ENCODE results near the gene PDCD2. TPM values are rescaled to one million over a fixed set of nuclear protein-coding genes. Genes with fewer than 3 reads are reported as not detected.
"Not testable (repeated sequence)": the region's sequence is repeated elsewhere in the genome, so short reads cannot be mapped to it uniquely, and the experiment has no call there.

Gene PDCD2
- polyA plus RNA-seq, 3 donors: 71.6 to 73.2 (median 71.6) TPM

DNA sequence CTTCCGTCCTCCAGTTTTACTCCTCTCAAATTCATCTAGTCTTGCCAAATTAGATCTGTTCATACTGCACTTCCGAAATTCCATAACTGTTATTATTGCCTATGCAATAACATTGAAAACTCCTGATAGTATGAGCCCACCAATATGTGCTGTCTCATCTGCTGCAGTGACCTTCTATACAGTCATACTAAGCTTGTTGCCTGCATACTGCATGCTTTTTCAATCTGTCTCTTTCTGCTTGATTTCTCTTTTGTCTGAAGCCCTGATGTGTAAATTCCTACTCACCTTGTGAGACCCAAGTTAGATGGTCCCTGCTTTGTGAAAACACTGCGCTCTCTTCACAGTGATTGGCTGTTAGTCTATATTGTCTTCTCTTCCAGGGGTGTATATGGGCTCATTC is 29.1 kb downstream of the PDCD2 start:
- no peak for DNase-seq

DNA sequence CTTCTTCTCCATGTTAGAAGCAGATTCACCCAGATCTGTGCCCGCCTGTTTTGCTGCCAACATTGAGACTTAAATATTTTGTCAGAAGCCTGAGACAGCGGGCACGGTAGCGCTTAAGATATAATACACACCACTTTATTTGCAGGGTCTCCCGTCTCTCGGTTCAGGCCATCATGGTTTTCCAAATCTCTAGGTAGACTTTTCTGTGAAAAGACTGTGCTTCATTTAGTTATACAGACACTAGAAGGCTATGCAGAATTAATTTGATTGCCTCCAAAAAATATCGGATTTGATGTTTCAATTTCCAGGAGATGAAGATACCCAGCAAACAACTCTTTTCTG is 29.7 kb downstream of the PDCD2 start:
- DNase-seq: peak; percentile 1

DNA sequence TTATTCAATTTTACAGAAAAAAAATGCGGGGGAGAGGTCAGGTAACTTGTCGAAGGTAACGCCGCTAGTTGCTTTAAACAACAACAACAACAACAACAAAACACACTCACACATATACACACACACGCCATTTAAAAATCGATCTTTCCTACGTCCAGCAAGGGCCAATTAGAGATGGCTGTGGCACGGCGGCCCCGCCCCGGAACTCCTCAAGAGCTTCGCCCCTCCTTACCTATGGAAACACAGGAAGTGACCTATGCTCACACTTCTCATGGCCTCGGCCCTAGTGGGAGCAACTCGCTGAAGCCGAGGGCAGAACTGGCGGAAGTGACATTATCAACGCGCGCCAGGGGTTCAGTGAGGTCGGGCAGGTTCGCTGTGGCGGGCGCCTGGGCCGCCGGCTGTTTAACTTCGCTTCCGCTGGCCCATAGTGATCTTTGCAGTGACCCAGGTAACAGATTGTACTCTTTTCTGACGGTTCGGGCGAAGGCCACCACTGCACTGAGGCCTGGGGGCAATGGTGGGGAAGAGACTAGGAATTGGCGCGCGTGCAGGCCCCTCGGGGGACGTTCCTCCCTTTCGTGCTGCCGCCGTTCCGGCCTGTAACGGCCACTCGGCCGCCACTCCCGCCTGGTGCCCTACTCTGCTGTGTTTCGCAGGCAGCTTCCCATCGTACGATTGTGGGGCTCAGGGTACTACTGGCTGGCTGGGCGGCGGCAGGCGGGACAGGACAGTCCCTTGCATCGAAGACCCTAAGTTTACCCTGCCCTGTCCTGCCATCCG is 30.2 kb downstream of the PDCD2 start, which contains the start of gene TBP:
TBP (plus strand) TSS at position 357 of the 783 bp plus-strand sequence. CDS start 2,661 bp downstream, outside the sequence.
- DNase-seq: peak; percentile 98

DNA sequence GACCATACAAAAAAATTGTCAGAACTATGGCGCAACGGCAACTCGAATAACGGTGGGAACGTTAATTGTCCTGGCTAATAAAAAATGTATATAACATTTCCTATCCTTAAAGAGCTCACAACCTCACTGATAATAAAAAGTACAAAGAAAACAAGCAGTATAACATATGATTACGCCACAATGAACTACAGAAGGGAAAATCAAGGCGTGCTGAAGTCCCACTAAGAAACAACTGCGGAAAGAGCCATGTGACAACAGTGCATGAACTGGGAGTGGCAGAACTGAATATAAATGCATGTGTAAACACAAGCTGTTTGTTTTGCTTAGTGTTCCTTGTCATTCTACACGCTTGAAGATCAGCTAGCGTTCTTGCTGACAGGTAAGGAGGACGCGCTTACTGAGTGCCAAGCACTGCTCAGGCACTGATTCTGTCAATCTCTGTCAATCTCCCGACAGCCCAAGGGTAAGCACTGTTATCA is 30.9 kb downstream of the PDCD2 start:
- DNase-seq: no peak

DNA sequence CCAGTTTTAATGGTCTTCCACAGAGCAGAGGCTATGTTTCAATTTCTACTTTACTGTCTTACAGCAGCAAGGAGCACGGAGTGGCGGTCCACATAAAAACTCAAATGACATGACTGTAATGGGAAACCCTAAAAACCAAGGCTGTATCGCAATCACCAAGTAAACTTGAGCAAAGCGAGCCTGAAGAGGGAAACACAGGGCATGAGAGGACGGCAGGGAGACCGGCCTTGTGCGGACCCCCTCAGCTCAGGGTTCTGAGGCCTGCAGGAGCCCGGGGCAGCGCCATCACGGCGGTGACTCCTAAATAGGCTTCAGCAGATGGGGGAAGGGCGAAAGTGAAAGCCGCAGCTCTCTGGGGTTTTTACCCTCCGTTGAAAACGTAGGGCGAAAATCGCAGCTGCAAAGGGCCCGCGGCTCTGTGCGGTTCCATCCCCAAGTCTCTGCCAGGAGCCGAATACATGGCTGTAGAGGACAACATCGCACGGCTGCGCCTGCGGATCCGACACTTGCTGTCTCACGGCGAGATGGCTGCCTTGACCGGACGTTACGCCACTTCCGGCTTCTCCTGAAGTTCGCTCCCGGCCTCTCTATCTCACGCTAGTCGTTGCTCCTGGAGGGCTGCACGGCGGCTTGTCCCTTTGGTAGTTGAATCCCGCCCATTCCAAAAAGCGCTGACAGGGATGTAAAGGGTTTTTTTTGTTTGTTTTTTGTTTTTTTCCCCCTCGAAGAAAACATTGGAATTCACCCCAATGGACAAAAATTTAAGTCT is 31.5 kb downstream of the PDCD2 start, which contains the start of gene PSMB1:
PSMB1 (minus strand) TSS at position 543 of the 769 bp plus-strand sequence; CDS start at position 478, 65 bp downstream.
- peak; percentile 96 for DNase-seq

DNA sequence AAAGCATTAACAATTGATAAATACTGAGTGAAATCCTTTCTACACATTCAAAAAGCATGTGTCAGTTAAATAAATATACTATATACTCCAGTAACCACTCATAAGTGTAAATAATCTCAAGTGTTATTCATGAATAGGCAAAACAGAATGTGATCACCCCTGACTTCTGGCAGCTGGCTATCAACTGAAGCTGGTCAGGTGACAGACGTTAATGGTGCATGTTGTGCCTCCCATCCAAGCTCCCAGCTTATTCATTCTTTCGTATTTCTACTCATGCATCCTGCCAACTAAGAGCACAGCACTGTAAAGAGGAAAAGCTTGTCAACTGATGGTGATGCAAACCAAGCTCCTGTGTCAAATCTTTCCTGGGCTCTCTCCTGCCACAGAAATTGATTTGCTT is 39.0 kb downstream of the PDCD2 start:
- no peak for DNase-seq

DNA sequence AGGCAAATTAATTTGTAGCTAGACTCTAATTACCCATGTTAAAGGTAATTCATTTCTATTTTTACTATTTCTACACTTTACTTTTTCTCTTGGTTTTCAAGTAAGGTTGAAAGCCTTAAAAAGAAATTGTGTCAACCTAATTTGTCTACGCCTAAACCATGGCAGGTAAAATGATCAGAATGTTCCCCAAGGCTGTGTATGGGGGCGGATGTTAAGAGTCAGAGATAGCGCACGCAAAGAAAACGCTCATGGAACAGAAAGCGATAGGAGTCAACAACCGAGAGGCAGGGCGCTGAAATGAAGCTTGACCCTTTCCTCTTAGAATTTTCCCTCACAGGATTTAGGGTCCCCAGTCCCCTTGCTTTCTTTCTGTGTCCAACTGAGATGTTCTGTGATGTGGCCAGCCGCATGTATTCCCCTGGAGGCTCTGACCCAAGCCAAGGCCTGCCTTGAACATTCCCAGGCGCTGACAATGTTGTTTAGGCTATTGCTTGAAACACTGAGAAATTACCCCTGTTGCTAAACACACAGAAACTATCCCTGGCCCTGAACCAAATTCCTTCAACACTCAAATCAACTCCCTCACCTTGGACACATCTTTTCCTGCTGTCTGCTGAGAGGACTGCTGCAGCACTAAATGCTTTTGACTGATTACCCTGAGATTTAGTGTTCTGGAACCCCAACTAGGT is 42.3 kb downstream of the PDCD2 start:
- no peak for DNase-seq

DNA sequence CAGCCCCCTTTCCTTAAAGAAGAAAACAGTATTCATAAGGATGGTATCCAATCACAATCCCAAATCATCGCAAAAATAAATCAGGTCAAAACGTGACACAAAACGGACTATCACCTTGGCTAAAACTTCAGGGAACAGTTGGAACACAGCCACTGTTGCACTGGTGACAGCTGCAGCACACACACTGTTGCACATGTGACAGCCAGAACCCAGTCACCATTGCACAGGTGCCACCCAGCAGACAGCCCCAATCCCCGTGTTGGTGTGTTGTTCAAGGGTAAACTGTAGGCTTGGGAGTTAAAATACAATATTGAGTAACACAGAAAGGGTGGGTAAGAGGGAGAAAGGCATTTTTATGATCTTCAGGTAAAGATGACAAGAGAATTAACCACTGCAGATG is 47.1 kb downstream of the PDCD2 start:
- no peak for DNase-seq

DNA sequence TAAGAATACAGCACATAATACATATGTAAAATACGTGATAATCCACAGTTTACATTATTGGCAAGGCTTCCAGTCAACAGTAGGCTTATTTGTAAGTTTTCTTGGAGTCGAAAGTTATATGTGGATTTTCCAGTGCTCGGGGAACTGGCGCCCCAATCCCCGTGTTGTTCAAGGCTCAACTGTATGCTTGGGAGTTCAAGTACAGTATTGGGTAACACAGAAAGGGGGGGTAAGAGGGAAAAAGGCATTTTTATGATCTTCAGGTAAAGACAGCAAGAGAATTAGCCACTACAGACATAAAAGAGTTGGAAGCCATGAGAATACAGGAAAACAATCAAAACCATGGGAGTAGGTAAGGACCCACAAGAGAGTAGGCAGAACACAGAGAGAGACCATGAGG is 47.8 kb downstream of the PDCD2 start:
- no peak for DNase-seq

DNA sequence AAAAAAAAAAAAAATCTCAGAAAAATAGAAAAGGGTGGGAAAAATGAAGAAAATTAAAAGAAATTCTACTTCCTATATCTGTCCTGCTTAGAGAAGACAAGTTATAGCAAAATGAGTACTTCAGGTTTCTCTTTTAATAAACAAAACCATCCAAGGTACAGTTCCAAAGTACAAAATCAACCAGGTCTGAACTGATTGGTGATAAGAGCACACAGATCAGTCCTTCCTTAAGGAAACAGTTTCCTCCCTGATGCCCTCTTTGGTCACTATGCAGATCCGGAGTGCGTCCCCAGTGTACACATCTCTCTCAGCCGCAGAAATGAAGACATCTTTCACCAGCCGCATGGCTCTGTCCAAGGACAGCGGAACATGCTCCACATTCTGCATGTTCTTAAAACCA is 49.4 kb downstream of the PDCD2 start:
- DNase-seq: no peak

DNA sequence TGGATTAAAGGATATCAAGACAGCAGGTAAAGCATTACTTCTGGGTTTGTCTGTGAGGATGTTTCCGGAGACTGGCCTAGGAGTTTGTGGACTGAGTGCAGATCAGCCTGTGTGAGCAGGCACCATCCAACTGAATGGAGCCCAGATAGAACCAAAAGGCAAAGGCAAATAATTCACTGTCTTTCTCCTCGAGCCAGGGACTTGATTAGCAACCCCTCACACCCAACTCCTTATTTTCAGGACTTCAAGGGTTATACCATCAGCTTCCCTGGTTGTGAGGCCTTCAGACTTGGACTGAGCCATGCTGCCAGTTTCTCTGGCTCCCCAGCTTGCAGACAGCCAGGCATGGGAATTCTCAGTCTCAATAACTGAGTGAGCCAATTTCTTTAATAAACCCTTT is 50.6 kb downstream of the PDCD2 start:
- no peak for DNase-seq

DNA sequence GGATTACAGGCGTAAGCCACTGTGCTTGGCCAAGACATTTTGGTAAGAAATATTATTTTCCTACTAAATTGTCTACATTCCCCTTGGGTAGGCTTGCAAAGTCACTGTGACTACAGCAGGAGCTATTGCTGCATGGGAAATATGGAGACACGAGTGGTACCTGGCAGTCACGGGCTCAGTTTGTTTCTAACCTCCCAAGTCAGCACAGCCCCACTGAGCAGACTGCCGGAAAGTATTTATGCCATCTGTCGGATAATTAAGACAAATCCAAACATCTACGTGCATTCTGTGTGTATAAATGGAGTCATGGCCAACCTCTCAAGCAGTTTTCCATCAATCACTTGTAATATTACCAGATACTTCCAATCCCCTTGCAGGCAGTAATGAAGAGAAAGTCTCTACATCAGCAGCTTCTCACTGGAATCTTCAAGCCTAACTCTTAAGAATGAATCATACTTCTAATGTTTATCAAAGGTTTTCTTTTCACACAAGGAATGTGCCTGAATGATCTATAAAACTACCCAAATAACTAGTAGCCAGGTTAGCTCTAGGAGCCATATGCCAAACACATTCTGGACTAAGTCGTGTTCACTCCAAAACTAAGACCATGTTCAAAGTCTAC is 51.5 kb downstream of the PDCD2 start:
- no peak for DNase-seq

DNA sequence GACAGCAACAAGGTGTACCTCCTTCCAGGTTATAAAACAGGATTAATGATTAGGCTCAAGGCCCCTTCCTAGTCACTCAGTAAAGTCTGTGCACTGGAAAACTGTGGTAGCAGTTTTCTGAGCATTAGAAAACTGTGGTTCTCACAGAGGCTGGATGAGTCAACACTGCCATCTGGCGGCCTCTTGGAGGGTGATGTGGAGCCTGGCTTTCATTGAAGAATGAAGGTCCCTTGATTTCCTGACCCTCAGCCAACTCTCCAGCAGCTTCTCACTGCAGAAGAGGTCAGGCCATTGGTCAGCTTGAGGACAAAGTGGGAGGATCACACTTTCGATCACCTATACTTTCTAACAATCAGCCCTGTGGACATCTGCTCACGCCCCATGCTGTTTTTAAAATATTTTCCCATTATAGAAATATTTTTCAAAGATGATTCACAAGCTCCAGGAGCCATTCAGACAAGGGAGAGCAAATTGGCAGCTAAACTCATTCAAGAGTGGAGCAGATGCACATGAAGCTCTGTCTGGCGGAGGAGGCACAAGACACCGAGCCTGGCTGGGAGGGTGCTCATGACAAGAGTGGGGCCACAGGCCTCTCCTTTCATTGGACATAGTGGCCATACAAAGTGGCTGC is 54.5 kb downstream of the PDCD2 start:
- peak; percentile 83 for DNase-seq

DNA sequence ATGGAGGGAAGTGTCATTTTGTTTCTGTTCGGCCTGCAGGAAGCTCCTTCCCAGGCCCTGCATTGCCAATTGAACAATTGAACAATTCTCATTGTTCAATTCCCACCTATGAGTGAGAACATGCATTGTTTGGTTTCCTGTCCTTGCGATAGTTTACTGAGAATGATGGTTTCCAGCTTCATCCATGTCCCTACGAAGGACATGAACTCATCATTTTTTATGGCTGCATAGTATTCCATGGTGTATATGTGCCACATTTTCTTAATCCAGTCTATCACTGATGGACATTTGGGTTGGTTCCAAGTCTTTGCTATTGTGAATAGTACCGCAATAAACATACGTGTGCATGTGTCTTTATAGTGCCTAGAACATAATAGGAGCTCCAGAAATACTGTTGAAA is 56.4 kb downstream of the PDCD2 start:
- DNase-seq: not testable (repeated sequence)

DNA sequence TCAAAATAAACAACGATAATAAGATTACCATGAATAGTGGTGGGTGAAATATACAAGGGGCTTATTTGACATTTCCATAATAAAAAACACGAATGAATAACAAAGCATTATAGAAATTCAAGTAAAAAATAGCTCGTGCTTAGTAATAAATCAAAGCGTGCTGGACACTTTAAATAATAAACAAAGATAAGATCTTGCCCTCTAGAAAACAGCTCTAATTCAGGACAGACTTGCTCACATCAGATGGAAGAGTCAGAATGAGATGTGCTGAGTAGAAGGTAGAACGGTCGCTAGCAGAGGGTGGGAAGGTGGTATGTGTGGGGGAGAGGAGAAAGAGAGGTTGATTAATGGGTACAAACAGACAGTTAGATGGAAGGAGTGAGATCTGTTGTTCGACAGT is 58.6 kb downstream of the PDCD2 start:
- DNase-seq: no peak

Other genes with a start within 250 kb of the PDCD2 start
- 100 to 1,000 TPM; 208 to 213 (median 210) TPM for gene PSMB1, start 31.3 kb downstream of the PDCD2 start, polyA plus RNA-seq (ENCODE audit: insufficient read length in 3 of 3)
- gene TBP, start 30.3 kb downstream of the PDCD2 start, polyA plus RNA-seq (ENCODE audit: insufficient read length in 3 of 3): 10 to 100 TPM; 20.6 to 25.2 (median 23.7) TPM

All from renal pelvis (tissue), 4 donors.